GM06990 (cell line): Measurements from ENCODE around the gene SUMF1.

Experiments
- DNase-seq: peaks from one replicate; pipeline ENCODE4 v3.0.0-alpha.2; 2011; ENCODE audit not compliant: insufficient read length; ENCODE audit errors: extremely low read depth
- H3K27me3 ChIP-seq: replicated peaks from 2 replicates; pipeline ENCODE4 v1.6.0; 2011; ENCODE audit warnings: low read length; ENCODE audit not compliant: control insufficient read depth, insufficient read depth
- H3K36me3 ChIP-seq: 2 replicates; pipeline ENCODE4 v1.5.1; 2011; ENCODE audit warnings: low read length; ENCODE audit not compliant: control insufficient read depth, insufficient read depth
- H3K4me3 ChIP-seq: replicated peaks from 2 replicates; pipeline ENCODE4 v1.5.1; 2011; ENCODE audit warnings: low read depth, mild to moderate bottlenecking, control low read depth, low read length
- TF ChIP-seq, protein P1 (sequence below): IDR thresholded peaks from 2 replicates; pipeline ENCODE4 v1.5.1; 2011; ENCODE audit warnings: low read length, control low read depth, mild to moderate bottlenecking, inconsistent platforms; ENCODE audit not compliant: insufficient read depth, poor library complexity, severe bottlenecking

Gene SUMF1

DNA sequence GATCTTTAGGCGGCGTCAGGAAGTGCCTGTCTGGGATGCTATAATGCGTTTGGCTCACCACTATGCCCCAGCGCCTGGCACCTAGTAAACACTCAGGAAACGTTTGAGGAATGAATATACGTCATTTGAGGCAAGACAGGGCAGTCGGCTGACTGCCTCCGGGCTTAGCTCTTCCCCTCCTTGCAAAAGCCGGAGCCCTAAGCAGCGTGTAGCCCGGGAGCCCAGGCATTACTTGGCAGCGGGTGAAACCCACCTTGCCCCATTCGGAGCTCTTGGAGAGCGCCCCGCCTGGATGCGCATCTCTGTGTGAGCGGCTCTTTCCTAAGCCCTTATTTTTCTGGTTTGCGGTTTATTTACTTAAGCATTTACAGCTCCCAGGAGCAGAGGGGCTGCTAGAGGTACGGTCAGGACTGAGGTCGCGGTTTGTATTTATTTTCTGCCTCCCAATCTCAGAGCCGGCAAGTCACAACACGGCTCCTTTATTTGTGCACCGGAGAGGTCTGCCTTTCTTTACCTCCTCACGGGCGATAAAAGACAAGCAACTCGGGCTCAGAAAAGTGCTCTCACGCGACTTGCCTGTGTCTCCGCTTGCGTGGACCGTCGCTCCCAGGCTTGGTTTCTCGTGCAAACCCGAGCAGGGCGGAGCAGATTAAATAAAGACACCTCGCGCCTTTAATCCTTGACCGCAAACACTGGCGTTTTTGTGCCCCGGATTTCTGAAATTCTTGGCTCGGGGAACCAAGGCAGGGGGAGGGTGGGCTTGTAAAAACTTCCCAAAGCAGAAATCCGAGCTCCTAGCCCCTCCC, 25.3 kb upstream of the SUMF1 start:
- DNase-seq, result no peak
- TF ChIP-seq, protein P1, sequence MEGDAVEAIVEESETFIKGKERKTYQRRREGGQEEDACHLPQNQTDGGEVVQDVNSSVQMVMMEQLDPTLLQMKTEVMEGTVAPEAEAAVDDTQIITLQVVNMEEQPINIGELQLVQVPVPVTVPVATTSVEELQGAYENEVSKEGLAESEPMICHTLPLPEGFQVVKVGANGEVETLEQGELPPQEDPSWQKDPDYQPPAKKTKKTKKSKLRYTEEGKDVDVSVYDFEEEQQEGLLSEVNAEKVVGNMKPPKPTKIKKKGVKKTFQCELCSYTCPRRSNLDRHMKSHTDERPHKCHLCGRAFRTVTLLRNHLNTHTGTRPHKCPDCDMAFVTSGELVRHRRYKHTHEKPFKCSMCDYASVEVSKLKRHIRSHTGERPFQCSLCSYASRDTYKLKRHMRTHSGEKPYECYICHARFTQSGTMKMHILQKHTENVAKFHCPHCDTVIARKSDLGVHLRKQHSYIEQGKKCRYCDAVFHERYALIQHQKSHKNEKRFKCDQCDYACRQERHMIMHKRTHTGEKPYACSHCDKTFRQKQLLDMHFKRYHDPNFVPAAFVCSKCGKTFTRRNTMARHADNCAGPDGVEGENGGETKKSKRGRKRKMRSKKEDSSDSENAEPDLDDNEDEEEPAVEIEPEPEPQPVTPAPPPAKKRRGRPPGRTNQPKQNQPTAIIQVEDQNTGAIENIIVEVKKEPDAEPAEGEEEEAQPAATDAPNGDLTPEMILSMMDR, result peak; percentile 20
- H3K4me3 ChIP-seq, result peak overlapping the region; percentile 67

DNA sequence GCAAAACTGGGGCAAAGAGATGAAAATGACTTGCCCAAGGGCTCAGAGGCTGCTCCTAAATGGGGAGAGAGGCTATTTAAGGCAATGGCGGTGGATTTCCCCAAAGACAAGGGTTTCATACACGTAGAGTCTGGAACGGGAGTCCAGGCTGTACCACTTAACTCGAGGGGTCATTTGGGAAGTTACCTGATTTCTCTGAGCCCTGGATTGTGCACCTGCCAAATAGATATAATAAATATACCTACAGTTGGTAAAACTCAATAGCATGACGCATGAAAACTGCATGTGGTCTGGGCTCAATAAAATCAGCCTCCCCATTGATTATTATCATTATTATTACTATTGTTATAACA, 24.8 kb upstream of the SUMF1 start:
- peaks cover 2% of the 10 kb centered on the region; the same call in 1 of the 2 replicates for H3K27me3 ChIP-seq
- no peak overlapping the region for H3K4me3 ChIP-seq
- no peak for DNase-seq
- TF ChIP-seq, protein P1, result no peak
- H3K36me3 ChIP-seq, result no peaks in the 10 kb centered on the region

More for the DNA sequence above, 25.3 kb upstream of the SUMF1 start:
- Histone ChIP-seq H3K36me3 (no peaks in the 10 kb centered on the region), H3K27me3 (peaks cover 2% of the 10 kb centered on the region; the same call in 1 of the 2 replicates)

DNA sequence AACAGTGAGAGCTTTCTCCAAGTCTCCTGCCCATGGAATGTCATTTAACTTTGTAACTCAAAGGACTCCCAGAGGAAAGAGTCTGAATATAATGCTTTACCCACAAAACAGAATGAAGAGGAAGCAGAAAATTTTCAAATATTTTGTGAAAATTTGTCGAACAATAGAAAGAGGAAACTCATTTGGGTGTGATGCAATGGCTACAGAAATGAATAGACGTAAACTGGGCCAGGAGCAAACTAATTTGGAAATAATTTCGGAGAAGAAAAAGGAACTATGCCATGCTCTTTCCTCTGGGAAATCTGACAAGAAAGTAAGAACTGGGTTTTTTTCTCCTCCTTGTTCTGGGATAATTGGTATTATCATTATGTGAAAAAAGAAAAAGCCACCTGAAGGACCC, 11.2 kb upstream of the SUMF1 start:
- TF ChIP-seq, protein P1, result no peak
- H3K27me3 ChIP-seq, result no peaks in the 10 kb centered on the region
- H3K4me3 ChIP-seq, result no peak overlapping the region
- DNase-seq, result no peak
- H3K36me3 ChIP-seq, result no peaks in the 10 kb centered on the region

DNA sequence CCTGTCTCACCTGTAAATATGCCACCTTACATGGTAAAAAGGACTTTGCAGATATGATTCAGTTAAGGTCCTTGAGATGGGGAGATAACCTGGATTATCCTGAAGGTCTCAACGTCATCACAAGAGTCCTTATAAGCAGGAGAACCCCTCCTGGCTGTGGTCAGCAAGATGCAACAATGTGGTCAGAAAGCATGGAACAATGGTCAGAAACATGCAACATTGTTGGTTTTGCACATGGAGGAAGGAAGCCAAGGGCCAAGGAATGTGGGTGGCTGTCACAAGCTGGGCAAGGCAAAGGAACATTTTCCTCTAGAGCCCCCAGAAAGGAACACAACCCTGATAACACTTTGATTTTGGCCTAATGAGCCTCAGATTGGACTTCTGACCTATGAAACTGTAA, 9.4 kb upstream of the SUMF1 start:
- TF ChIP-seq, protein P1, result no peak
- H3K4me3 ChIP-seq, result no peak overlapping the region
- DNase-seq, result no peak
- H3K36me3 ChIP-seq, result no peaks in the 10 kb centered on the region
- H3K27me3 ChIP-seq, result no peaks in the 10 kb centered on the region

DNA sequence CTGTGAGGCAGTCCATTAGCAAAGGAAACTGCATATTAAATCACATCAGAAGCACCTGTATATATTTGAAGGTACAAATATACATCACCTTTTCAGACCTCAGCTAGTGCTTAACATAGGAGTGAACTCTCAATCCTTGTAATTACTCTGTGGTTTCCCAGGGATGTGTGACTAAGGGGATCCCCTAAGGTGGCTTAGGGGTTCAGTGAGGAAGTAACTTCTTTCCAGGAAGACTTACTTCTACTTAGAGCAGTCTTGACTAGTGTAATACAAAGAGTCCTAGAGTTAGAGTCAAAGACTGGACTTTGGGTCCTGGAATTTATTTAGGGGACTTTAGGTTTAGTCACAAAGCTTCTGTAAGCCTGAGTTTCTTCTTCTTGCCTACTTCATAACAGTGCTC, 8.7 kb upstream of the SUMF1 start:
- H3K4me3 ChIP-seq, result no peak overlapping the region
- no peaks in the 10 kb centered on the region for H3K36me3 ChIP-seq
- TF ChIP-seq, protein P1, result no peak
- no peaks in the 10 kb centered on the region for H3K27me3 ChIP-seq
- no peak for DNase-seq
